Mesendoderm (in vitro differentiated cells): ENCODE results near the gene HERC4. TPM values are rescaled to one million over a fixed set of nuclear protein-coding genes. Genes with fewer than 3 reads are reported as not detected.

Experiments
- small RNA-seq: library from polyadenylated mRNA; stranded (forward); fragments of <200 nt; extraction: miRNeasy Mini kit (QIAGEN cat#:217004); gene quantifications from one replicate; pipeline ENCODE3, GENCODE V24; 2013; ENCODE audit not compliant: insufficient read depth

HERC4 gene

Small RNA genes within 50 kb of the gene (small RNA-seq; reads per million reads assigned to genes)
- gene RN7SL220P, result not detected
